ENCODE data around the gene PLD1.
A peak's percentile ranks its signal among the peaks of the same experiment; 100 is the strongest.

The PLD1 gene

DNA sequence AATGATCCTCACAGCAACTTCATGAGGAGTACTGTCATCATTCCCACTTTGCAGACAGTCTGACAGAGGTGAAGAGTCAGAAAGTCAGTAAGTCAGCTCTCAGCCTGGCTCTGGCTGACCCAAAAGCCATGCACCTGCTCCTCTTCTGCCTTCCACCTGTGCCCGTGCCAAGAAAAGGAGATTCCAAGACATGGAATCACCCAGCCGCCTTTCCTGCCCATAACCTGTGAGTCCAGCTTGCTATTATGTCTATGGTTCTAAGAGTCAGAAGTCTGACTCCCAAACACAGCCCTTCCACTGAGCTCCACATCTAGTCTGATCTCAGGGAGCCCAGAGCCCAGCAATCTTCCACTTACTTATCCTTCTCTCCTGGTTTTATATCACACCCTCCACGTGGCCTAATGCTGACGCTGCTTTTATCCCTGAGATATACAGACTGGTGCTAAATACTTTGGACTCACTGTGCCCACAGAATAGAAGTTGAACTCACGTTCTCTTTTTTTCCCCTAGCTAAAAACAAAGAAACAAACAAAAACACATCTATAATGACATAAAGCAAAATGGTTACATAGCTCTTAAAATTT, 66.0 kb downstream of the PLD1 start:
- DNase-seq, result no peak

DNA sequence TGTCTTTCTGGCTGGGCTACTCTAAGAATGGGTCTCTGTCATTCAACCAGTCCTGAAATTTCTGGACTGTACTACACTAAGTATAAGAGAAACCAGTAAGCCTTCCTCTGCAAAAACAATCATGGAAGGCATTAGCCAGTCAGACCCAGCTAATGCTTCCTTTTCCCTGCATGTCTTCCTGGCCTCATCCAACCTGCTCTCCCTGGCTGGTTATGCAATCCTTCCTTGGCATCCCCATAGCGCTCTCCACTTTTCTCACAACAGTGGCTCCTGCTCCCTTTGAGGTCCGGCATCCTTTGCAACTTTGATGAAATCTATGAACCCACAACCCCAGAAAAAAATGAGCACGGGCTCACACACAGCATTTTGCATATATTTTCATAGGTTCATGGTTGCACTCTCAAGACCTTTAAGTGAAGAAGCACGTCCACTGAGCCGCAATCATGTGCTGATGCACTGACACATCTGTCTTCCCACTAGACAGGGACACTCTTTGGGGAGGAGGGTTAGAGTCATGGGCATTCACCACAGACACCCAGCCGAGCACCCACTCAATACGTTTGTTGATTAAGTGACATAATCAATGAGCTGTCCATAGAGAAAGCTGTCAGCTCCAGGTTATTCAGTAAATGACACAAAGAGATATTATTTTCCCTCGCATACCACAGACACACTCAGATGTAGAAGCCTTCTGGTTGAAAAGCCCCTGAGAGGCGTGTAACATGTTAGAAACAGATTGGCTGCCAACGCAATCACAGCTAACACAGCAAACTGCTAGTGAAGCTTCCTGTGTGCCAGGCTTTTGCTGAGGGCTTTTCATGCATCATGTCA, 66.7 kb downstream of the PLD1 start:
- no peak for DNase-seq

GRCh38 chr3:171741377-171741776, 68.9 kb downstream of the PLD1 start:
- DNase-seq, result no peak

GRCh38 chr3:171736556-171736955, 73.7 kb downstream of the PLD1 start:
- DNase-seq, result no peak

- no peak for DNase-seq
These were observed 76.7 kb downstream of the PLD1 start for GRCh38 chr3:171733561-171733960.

DNA sequence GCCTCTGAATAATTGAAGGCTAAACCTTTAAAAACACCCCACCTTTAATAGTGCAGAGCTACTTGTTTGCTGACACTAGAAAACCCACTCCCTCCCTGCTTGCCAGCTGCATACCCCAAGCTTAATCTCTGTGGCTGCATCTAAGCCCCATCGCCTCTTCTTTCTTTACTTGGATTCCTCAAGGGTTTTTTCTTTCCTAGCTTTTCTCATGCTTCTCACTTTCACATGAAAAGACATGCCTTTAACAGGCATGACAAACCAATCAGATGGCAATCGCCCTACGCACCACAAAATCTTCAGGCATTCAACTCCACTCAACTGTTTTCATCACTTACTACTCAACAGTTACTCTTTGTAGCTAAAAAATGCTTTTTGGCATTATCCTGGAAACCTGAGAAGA, 77.5 kb downstream of the PLD1 start:
- no peak for DNase-seq

DNA sequence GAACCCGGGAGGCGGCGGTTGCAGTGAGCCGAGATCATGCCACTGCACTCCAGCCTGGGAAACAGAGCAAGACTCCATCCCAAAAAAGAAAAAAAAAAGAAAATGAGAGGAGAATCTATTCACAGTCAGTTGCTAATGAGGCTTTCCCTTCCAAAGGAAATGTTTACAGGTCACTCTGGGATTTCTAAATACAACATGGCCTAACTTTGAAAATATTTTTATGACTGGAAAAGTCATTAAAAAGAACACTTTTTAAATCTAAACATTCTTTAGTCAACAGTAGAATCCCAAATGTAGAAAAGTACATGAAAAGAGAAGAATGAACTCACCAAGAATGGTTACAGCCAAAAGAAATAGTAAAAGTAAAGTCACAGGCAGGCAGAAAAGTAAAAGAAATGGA, 78.6 kb downstream of the PLD1 start:
- DNase-seq, result no peak

- DNase-seq, result no peak
These were observed 80.6 kb downstream of the PLD1 start for GRCh38 chr3:171729452-171730334.

GRCh38 chr3:171727288-171727687, 83.0 kb downstream of the PLD1 start:
- DNase-seq, result no peak

- no peak for DNase-seq
These were observed 91.6 kb downstream of the PLD1 start for GRCh38 chr3:171718493-171719185.

GRCh38 chr3:171715155-171715554, 95.1 kb downstream of the PLD1 start:
- DNase-seq, result no peak

DNA sequence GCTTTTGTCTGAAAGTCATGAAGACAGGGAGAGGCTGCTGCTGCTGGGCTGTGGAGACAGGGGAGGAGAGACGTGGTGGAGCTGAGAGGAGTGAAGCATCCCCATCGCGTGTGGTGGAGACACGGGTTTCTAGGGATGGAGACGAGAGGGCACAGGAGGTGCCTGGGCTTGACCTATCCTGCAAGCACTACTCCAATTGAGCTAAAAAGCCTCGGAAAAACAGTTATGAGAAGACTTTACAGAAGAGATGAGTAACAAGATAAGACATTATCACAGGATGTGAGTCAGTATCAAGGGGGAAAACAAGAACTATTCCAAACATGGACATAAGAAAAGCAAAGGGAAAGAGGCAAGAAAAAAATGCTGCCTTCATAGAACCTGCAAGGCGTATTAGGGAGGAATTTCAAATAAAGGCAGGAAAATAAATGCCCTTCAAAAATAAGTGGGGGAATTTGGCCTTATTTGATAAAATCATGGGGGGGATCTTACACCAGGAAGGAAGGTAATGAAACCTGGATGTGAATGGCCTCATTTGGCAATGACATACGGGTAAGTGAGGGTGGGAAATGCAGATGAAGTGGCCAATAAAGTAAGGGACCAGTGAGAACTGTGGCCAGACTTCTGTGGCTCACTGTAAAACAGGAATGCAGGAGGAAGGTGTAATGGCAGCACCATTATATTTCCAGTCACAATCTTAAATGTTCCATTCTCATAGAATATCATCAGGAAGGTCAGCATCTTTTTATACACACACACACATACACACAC, 97.9 kb downstream of the PLD1 start:
- no peak for DNase-seq

DNA sequence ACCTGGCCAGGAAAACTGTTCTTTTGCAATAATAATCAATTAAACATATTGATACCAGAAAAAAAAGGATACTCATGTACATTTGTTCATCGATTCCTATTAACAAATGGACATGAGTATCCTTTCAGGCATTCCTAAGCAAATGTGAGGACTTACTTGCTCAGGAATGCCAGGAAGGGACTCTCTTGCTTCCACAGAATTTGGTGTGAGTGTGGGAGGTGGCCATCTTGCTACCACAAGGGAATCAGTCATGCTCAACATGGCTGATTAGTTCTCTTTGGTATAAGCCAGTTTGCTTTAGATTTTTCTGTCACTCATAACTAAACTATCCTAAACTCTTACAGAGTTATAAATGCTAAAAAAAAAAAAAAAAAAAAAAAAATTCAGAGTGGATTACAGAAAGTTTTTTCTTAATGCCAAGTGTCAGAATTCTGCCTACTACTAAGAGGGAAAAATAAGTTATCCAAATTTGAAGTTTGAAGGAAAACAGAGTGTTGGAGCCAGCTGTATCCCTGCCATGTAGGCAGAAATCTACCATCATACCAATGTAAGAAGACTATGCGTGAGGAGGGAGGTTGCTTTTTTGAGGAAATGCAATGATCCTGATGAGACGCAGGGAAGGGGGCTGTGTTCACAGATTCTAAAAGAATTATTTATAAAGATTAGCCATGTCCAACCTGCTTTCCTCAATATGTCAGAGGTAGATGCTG, 98.7 kb downstream of the PLD1 start:
- DNase-seq, result no peak

DNA sequence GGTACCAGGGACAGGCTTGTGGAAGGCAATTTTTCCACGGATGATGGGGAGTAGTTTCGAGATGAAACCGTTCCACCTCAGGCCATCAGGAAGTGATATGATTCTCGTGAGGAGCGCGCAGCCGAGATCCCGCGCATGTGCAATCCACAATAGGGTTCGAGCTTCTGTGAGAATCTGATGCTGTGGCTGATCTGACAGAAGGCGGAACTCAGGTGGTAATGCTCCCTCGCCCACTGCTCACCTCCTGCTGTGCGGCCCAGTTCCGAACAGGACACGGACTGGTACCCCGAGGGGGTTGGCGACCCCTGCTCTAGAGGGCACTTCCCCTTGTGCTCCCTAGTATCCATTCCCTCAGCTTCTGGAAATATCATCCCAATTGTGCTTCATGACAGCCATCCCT, 99.9 kb downstream of the PLD1 start:
- no peak for DNase-seq

- DNase-seq, result no peak
These were observed 105.5 kb downstream of the PLD1 start for GRCh38 chr3:171704814-171705213.

DNA sequence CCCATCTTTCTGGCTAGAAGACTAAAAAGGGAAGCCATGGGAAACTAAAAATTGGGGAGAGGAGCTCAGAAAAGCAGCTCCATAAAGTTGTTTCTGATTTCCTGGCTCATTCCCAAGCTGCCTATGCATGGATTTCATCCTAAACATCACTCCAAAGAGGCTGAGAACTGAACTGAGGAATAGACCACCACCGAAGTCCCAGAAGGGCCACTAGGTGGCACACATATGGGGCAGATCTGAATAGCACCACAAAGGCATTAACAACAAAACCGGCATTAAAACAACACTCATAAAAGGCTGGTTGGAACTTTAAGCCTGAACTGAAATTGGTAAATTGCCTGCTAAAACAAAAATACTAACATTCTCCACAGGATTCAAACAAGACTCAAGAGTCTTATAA, 106.3 kb downstream of the PLD1 start:
- peak; percentile 13 for DNase-seq

GRCh38 chr3:171703144-171703543, 107.1 kb downstream of the PLD1 start:
- DNase-seq, result no peak

GRCh38 chr3:171700653-171701052, 109.6 kb downstream of the PLD1 start:
- no peak for DNase-seq

DNA sequence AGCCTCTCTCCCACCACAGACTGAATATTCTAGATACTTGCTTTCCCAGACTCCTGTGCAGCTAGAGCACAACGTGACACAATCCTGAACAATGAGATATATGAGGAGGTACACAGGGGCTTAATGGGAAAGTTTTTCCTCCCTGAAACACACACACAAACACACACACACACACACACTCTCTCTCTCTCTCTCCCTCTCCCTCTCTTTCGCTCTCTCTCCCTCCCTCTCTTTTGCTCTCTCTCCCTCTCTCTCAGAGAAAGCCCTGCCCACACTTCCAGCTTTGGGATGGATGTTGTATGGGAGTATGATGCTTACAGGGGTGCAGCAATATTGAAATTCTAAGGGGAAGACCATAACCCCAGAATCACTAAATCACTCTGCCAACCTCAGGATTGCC, 110.1 kb downstream of the PLD1 start:
- DNase-seq, result no peak

GRCh38 chr3:171699601-171700000, 110.7 kb downstream of the PLD1 start:
- no peak for DNase-seq

GRCh38 chr3:171696805-171697204, 113.5 kb downstream of the PLD1 start:
- DNase-seq, result no peak

- DNase-seq, result no peak
These were observed 114.9 kb downstream of the PLD1 start for GRCh38 chr3:171695426-171695825.

Data from midbrain (tissue), 1 donor.